Right lobe of liver (tissue), 6 donors: Measurements from ENCODE around the gene RCAN3. TPM values are rescaled to one million over a fixed set of nuclear protein-coding genes. Genes with fewer than 3 reads are reported as not detected.
"Not testable (repeated sequence)": the region's sequence is repeated elsewhere in the genome, so short reads cannot be mapped to it uniquely, and the experiment has no call there.

Experiments
- ATAC-seq, 4 donors: fragments of 200-7000 bp; cut with Tn5 transposase; one replicate each; pipeline ENCODE4 v1.9.1; 2020; ENCODE audit warnings: mild to moderate bottlenecking in 4 of 4, moderate library complexity in 4 of 4
- DNase-seq, 3 donors: peaks; one replicate each; pipeline ENCODE4 v3.0.0-alpha.2; 2020
- H3K27ac ChIP-seq, 3 donors: fragments of 200-600 bp; one replicate each; pipeline ENCODE4 v1.8.0; 2022
- H3K27me3 ChIP-seq, 2 donors: fragments of 200-600 bp; one replicate each; pipeline ENCODE4 v1.8.0; 2022
- H3K36me3 ChIP-seq, 4 donors: fragments of 200-600 bp; sonication (generic) in 1 of 4; one replicate each; pipeline versions ENCODE4 v1.5.1 to v1.8.0; 2017 to 2022; ENCODE audit warnings: control low read depth in 1 of 4
- H3K4me1 ChIP-seq, 4 donors: fragments of 200-600 bp; sonication (generic) in 1 of 4; one replicate each; pipeline versions ENCODE4 v1.5.1 to v1.8.0; 2017 to 2022; ENCODE audit warnings: control low read depth in 1 of 4
- H3K4me3 ChIP-seq, 3 donors: fragments of 200-600 bp; one replicate each; pipeline ENCODE4 v1.8.0; 2022
- H3K9me3 ChIP-seq, 4 donors: fragments of 200-600 bp; sonication (generic) in 1 of 4; one replicate each; pipeline versions ENCODE4 v1.5.1 to v1.8.0; 2017 to 2022; ENCODE audit warnings: control low read depth in 1 of 4
- CTCF ChIP-seq, 4 donors: fragments of 200-600 bp in 3 of 4; fragments of 450-650 bp in 1 of 4; IDR thresholded peaks; one replicate each; pipeline versions ENCODE4 v1.5.1 to v1.8.0; 2016 to 2022; ENCODE audit warnings: antibody characterized with exemption in 4 of 4, mild to moderate bottlenecking in 2 of 4
- POLR2A ChIP-seq: fragments of 450-650 bp; IDR thresholded peaks from one replicate; pipeline ENCODE4 v1.6.1; 2017; ENCODE audit warnings: antibody characterized with exemption, mild to moderate bottlenecking
- WGBS: methylation state at CpG from one replicate; pipeline ENCODE4 v1.1.6; 2018; ENCODE audit warnings: low coverage, low lambda C conversion rate; ENCODE audit not compliant: insufficient coverage; ENCODE audit errors: missing lambda C conversion rate; 5-methylcytosine and 5-hydroxymethylcytosine counted together
- intact Hi-C, 2 donors: fragments of 100-400 bp; cut with DNase I; formaldehyde crosslinking; loops; one replicate each; pipeline versions ENCODE4 v1.11.2 to v1.14.1; 2022
- total RNA-seq, 6 experiments: library from RNA; depleted of rRNA in 2 of 6; stranded (reverse); fragments of >200 nt in 2 of 6; fragmentation: NEBNext Ultra II Directional in 3 of 6; extraction: Animal tissue kit (Norgen Biotek cat#: 25700) in 3 of 6; gene quantifications; one replicate each; pipeline versions ENCODE4 v1.1.0 to v1.2.4, GENCODE V29; 2016 to 2023
- donor health status: DM: no; HTN: yes; CAD: no.
- donor health status: DM: no; HTN: no; CAD: no.
- donor health status: DM: no; HTN: no; CAD: no.
- donor health status: DM: no; HTN: yes; CAD: no.
- donor health status: DM: no; HTN: yes; CAD: no.

The RCAN3 gene
- total RNA-seq, 6 experiments from 2014 or later, result 1.2 to 3.1 (median 2.1) TPM

- Histone ChIP-seq H3K4me3 (no peak overlapping the region), H3K27me3 (no peaks in the 10 kb centered on the region), H3K27ac (no peak overlapping the region), H3K9me3 (no peaks in the 10 kb centered on the region), H3K4me1 (no peaks in the 10 kb centered on the region), H3K36me3 (peaks cover 0 to 2% (median 0%) of the 10 kb centered on the region in 4 donors)
- no peak for TF ChIP-seq CTCF (IDR thresholded peaks at IDR 0.05)
- TF ChIP-seq POLR2A, result no peak
- WGBS, result 95% methylated on average over 2 of the region's 3 CpGs
- intact Hi-C loops, result no loop called here
- ATAC-seq (no peak), DNase-seq (no peak)
Measured at GRCh38 chr1:24457866-24458265, 44.8 kb upstream of the RCAN3 start.

GRCh38 chr1:24459551-24460266 lies 42.9 kb upstream of the RCAN3 start:
- H3K27me3 ChIP-seq, result no peaks in the 10 kb centered on the region
- no peaks in the 10 kb centered on the region for H3K4me1 ChIP-seq
- no peak for DNase-seq
- no peak overlapping the region for H3K4me3 ChIP-seq
- peaks cover 0 to 1% (median 0%) of the 10 kb centered on the region in 4 donors for H3K36me3 ChIP-seq
- no peaks in the 10 kb centered on the region for H3K9me3 ChIP-seq
- intact Hi-C loops, result no loop called here
- TF ChIP-seq CTCF (IDR thresholded peaks at IDR 0.05) (no peak), POLR2A (no peak)
- no peak overlapping the region for H3K27ac ChIP-seq
- 97% methylated on average over 6 of the region's 6 CpGs for WGBS
- ATAC-seq, result no peak

- H3K9me3 ChIP-seq, H3K4me3 ChIP-seq, H3K27me3 ChIP-seq, H3K27ac ChIP-seq, intact Hi-C loops, H3K4me1 ChIP-seq, ATAC-seq, DNase-seq, H3K36me3 ChIP-seq: not testable (repeated sequence)
- WGBS, result 100% methylated on average over 3 of the region's 4 CpGs
Measured at GRCh38 chr1:24462128-24462527, 40.5 kb upstream of the RCAN3 start.

GRCh38 chr1:24463776-24464735 lies 38.6 kb upstream of the RCAN3 start:
- H3K36me3 ChIP-seq, result no peaks in the 10 kb centered on the region
- TF ChIP-seq POLR2A (no peak), CTCF (IDR thresholded peaks at IDR 0.05) (no peak)
- no peaks in the 10 kb centered on the region for H3K9me3 ChIP-seq
- 74% methylated on average over 13 of the region's 14 CpGs for WGBS
- intact Hi-C loops, result no loop called here
- no peaks in the 10 kb centered on the region for H3K27me3 ChIP-seq
- no peaks in the 10 kb centered on the region for H3K4me1 ChIP-seq
- DNase-seq (no peak), ATAC-seq (no peak)
- no peak overlapping the region for H3K4me3 ChIP-seq
- H3K27ac ChIP-seq, result no peak overlapping the region

GRCh38 chr1:24465099-24465498 lies 37.5 kb upstream of the RCAN3 start:
- no peak for ATAC-seq
- H3K4me1 ChIP-seq, result no peaks in the 10 kb centered on the region
- intact Hi-C loops, result no loop called here
- H3K27me3 ChIP-seq, result no peaks in the 10 kb centered on the region
- no peaks in the 10 kb centered on the region for H3K36me3 ChIP-seq
- TF ChIP-seq CTCF (IDR thresholded peaks at IDR 0.05) (no peak), POLR2A (no peak)
- no peak for DNase-seq
- H3K9me3 ChIP-seq, result no peaks in the 10 kb centered on the region
- no peak overlapping the region for H3K4me3 ChIP-seq
- WGBS, result 68% methylated on average over 4 of the region's 4 CpGs
- H3K27ac ChIP-seq, result no peak overlapping the region
